ENCODE results near the gene CHL1. TPM values are rescaled to one million over a fixed set of nuclear protein-coding genes. Genes with fewer than 3 reads are reported as not detected.

Gene CHL1
- 10.0 TPM for total RNA-seq

DNA sequence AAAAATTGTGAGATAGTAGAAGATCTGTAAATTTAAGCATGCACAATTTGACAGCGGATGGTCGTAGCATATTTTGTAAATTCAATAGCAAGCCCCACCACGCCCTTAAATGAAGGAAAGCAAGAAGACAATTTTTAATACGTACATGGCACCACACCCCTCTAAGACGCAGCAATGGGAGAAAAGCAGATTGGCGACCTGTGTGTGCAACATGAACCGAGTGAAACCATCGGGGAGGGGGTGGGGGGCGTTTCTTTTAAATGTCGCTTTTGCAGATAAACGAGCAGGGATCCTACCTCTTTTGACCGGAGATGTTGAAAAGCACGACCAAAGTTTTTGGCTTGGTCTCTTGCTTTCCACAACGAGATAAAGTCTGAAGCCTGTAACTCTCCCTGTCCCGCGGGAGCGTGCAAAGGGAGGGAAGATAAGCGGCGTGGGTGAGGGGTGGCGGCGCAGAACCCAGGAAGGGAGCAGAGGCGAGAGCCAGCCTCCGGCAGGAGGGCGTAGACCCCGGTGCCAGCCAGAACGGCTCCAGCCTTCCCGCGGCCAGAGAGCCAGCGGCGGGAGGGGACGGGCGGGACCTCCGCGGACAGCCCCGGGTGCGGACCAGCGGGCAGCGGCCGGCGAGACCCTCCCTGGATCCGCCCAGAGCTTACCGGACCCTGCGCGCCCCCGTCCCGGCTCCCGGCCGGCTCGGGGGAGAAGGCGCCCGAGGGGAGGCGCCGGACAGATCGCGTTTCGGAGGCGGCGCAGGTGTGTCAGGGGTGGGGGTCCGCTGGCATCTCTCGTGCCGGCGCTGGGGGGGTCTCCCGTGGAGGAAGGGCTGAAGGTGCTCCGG lies at the start of gene CHL1:
Gene CHL1 (plus strand): TSS at position 453 of the 838 bp plus-strand sequence. CDS start 123,014 bp downstream, outside the sequence.
- ATAC-seq = peak; percentile 46

- ATAC-seq = no peak
Measured at GRCh38 chr3:151614-152189, 44.9 kb upstream of the CHL1 start.

DNA sequence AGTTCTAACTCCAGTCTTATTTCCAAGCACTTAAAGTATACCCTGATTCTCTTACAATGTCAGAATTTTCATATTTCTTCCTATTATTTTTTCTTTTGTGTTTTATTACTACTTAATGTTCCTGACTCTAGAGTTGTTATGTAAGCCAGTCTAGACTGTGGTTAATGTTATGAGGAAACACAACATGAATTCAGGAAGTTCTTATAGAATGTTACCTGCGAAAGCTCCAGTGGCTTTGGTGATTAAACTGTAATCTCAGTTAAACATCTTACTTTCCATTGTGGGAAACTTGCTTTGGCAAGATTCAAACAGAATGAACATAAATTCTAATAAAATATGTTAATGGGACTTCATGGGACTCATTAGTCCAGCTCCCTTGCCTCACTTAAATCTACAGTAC lies 36.6 kb upstream of the CHL1 start:
- ATAC-seq = no peak

GRCh38 chr3:166071-166470 lies 30.5 kb upstream of the CHL1 start:
- no peak for ATAC-seq

DNA sequence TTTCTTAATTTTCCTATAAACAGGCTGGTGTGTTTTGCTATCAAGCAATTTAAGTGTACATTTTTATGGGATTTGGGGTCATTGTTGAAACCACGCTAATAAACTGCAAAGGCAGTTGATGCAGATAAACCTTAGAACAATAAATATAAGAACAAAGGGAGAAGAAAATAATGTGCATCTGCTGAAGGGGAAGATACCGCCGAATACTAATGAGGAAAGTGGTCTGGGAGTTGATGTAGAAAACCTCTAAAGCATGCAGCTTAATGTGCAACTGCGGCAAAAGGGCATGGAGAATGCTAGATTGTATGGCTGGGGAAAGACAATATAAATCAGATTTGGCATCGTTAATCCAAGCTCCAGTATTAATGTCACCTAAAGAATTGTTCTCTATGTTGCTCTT lies 29.8 kb upstream of the CHL1 start:
- no peak for ATAC-seq

DNA sequence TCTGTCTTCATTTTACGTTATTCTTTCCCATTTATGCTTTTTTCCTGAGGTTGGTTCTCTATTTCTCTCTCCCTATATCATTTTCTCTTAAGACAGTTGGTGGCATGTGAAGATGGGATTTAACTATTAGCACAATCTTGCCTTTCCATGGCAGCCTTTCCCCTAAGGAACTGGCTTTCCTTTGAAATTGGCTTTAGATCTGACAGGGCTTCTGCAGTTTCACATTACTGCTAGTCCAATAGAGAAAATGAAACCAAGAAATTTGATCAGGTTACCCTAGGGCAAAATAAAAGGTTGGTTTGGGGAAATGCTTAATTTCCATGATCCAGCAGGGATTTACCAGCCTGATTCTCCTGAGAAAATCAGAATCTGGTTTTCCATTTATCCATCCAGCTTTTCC lies 22.7 kb upstream of the CHL1 start:
- no peak for ATAC-seq

GRCh38 chr3:184976-185375 lies 11.6 kb upstream of the CHL1 start:
- ATAC-seq = no peak

- no peak for ATAC-seq
Measured at GRCh38 chr3:192215-192929, 4.2 kb upstream of the CHL1 start.

DNA sequence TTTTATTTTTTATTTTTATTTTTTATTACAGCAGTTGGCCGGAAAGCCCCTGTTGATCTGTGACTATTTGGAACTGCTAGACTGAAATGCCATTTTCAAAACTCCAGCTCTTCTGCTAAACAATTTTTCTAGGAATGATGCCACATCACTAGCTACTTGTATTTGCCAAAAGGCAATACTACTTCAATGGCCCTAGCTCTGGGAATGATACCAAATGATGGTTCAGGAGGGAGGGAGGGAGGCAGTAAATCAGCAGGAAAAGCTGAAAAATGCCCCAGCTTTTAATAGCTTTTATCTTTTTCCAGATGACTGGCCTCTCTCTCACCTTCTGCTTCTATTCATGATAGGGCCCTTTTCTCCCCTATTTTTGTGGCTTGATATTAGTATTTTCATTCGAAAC lies 2.6 kb upstream of the CHL1 start:
- no peak for ATAC-seq

GRCh38 chr3:194421-194820 lies 2.1 kb upstream of the CHL1 start:
- no peak for ATAC-seq

DNA sequence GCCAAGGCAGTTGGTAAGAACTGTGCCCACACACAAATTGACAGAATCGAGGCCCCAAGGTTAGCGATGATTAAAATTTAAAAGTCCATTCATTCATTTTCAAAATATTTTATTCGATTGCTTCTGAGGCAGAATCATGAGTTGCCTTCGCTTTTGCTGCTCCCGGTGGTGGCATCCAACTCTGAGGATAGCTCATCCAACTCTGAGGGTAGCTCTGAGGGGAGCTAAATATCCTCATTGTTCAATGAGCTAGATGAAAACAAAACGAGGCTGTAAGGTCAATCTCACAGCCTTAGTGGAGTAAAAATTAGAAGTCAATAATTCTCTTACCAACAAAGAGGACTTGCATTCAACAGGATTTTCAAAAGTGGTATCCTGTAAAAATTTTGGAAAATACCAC lies 897 bp upstream of the CHL1 start:
- no peak for ATAC-seq

GRCh38 chr3:197149-197827 lies 725 bp downstream of the CHL1 start:
- ATAC-seq = peak; percentile 44

DNA sequence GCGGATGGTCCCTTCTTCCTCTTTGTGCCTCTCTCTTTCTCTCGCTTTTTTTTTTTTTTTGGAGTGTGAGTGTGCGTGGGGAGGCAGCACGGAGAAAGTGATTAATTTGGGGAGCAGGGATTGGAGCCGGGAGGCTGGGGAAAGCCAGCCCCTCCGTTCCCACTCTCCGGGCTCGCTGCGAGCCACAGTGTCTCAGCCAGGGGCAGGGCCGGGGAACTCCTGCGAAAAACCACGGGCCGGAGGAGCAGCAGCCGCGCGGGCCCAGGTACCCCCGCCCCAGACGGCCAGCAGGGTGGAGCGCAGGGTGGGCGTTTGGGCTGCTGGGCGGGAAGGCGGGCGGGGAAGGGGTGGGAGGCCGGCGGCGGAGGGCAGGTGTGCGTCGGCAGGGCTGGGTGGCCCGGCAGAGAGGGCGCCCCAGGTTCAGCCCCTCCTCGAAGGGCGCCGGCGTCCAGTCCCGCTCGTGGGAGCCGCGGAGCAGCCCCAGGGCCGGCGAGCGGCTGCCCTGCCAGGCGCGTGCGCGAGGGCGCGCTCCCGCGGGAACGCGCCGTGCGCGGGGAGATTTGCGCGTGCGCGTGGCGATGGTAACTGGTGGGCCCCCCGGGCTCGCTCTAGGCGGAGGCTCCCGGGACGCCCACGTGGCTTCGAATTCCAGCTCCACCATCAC lies 1.4 kb downstream of the CHL1 start:
- ATAC-seq = peak; percentile 28

GRCh38 chr3:199835-200234 lies 3.3 kb downstream of the CHL1 start:
- ATAC-seq = no peak

GRCh38 chr3:200758-201325 lies 4.3 kb downstream of the CHL1 start:
- ATAC-seq = no peak

DNA sequence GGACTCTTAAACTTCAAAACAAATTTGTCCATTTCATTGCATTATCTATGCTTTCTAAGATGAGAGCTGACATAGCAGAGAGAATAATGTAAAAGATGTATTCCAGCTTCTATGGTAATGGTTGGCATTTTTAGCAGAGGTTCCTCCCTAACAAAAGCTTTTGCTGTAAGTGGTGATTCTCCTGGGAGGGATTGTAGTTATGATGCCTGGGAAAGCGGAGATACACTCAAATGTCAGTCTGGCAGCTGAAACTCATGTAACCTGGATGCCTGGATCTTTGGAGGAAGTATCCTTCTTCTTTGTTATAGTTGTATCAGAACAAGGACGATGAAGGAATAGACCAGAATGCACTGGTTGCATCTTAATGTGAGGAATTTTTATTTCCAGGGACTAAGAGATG lies 7.5 kb downstream of the CHL1 start:
- ATAC-seq = no peak

DNA sequence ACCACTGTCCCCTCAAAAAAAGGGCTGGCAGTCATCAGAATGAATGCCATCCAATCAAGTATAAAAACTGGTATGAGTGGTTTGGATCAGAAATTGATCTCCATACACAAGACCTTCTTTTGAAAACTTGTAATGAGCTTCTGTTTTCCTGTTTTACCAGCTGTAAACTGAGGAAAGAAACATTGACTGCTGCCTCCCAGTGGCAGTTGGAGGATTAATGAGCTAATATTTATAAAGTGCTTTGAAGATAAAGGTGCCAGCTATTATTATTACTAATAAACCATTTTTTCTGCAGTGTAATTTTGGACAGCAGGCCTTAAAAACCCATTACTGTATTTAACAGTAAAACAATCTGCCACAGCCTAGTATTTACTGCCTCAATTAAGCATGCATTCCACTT lies 11.4 kb downstream of the CHL1 start:
- no peak for ATAC-seq

GRCh38 chr3:210669-211068 lies 14.1 kb downstream of the CHL1 start:
- no peak for ATAC-seq

GRCh38 chr3:212432-212831 lies 15.9 kb downstream of the CHL1 start:
- ATAC-seq = no peak

GRCh38 chr3:217099-217813 lies 20.7 kb downstream of the CHL1 start:
- ATAC-seq = peak; percentile 77

- peak; percentile 72 for ATAC-seq
Measured at GRCh38 chr3:217948-218347, 21.4 kb downstream of the CHL1 start.

Measured in esophagus mucosa (tissue), 1 donor.